DND-41 (cell line): Measurements from ENCODE around the gene SLC4A5.

ENCODE experiments used
- ATAC-seq: fragments of 200-7000 bp; cut with Tn5 transposase; 3 replicates; pipeline ENCODE4 v1.9.1; 2021; ENCODE audit warnings: low read depth; ENCODE audit not compliant: insufficient read depth
- DNase-seq: peaks from one replicate; pipeline ENCODE4 v3.0.0-alpha.2; 2020
- H2AFZ ChIP-seq: 2 replicates; pipeline ENCODE4 v1.6.0; 2012; ENCODE audit warnings: low read depth, low read length
- H3K27ac ChIP-seq: 2 replicates; pipeline ENCODE4 v1.5.1; 2012; ENCODE audit warnings: low read length, inconsistent platforms
- H3K27me3 ChIP-seq: fragments of 200-600 bp; sonication (generic); 2 replicates; pipeline ENCODE4 v1.6.0; 2012; ENCODE audit warnings: low read length, mild to moderate bottlenecking, inconsistent platforms; ENCODE audit not compliant: insufficient read depth, poor library complexity
- H3K36me3 ChIP-seq: 2 replicates; pipeline ENCODE4 v1.5.1; 2012; ENCODE audit warnings: low read length, inconsistent platforms; ENCODE audit not compliant: insufficient read depth
- H3K4me1 ChIP-seq: 2 replicates; pipeline ENCODE4 v1.5.1; 2012; ENCODE audit warnings: mild to moderate bottlenecking, low read length; ENCODE audit not compliant: insufficient read depth
- H3K4me2 ChIP-seq: 2 replicates; pipeline ENCODE4 v1.6.0; 2012; ENCODE audit warnings: mild to moderate bottlenecking, moderate library complexity, low read length, inconsistent platforms; ENCODE audit not compliant: insufficient read depth
- H3K4me3 ChIP-seq, 2 experiments: fragments of 200-600 bp in 1 of 2; shearing (Covaris generic) in 1 of 2; 2 replicates each; pipeline ENCODE4 v1.5.1; 2012 to 2016; ENCODE audit warnings: inconsistent platforms in 2 of 2, low read length in 2 of 2, mild to moderate bottlenecking in 2 of 2, low read depth in 1 of 2, moderate library complexity in 1 of 2
- H3K79me2 ChIP-seq: 2 replicates; pipeline ENCODE4 v1.6.0; 2012; ENCODE audit warnings: low read length, inconsistent platforms; ENCODE audit not compliant: insufficient read depth
- H3K9ac ChIP-seq: 2 replicates; pipeline ENCODE4 v1.6.0; 2012; ENCODE audit warnings: low read depth, mild to moderate bottlenecking, inconsistent platforms, low read length, moderate library complexity
- H3K9me3 ChIP-seq: 2 replicates; pipeline ENCODE4 v1.5.1; 2012; ENCODE audit warnings: low read length, moderate library complexity, mild to moderate bottlenecking, inconsistent platforms; ENCODE audit not compliant: insufficient read depth, severe bottlenecking
- H4K20me1 ChIP-seq: 2 replicates; pipeline ENCODE4 v1.6.0; 2012; ENCODE audit warnings: low read length; ENCODE audit not compliant: insufficient read depth
- EZH2 ChIP-seq: IDR thresholded peaks from 3 replicates; pipeline ENCODE4 v1.6.1; 2012; ENCODE audit warnings: borderline replicate concordance, low read depth, mild to moderate bottlenecking, moderate library complexity, low read length, inconsistent platforms; ENCODE audit not compliant: severe bottlenecking
- TF ChIP-seq, protein P1 (sequence below): IDR thresholded peaks from 2 replicates; pipeline ENCODE4 v1.5.1; 2012; ENCODE audit warnings: borderline replicate concordance, low read length, moderate library complexity, mild to moderate bottlenecking; ENCODE audit not compliant: poor library complexity, severe bottlenecking; ENCODE audit errors: extremely low read depth

The SLC4A5 gene

DNA sequence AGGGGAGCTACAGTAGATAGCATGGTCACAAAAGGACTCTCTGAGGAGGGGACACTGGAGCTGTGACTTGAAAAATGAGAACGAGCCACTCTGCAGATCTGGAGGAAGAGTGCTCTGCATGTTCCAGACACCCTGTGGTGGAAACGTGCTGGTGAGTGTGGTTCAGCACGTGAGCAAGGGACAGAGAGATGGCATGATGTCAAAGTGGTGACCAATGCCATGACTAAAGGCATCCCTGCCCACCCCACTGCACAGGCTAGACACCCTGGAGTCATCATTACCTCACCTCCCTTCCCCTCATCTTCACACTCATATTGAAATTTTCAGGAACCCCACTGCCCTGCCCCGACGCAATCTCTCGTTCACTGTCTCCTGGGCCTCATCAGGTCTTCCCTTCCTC lies 56.5 kb downstream of the SLC4A5 start:
- H3K79me2 ChIP-seq = no peaks in the 10 kb centered on the region
- H3K9me3 ChIP-seq = no peaks in the 10 kb centered on the region
- TF ChIP-seq EZH2 = no peak
- H3K9ac ChIP-seq = no peak overlapping the region
- no peak overlapping the region for H3K4me3 ChIP-seq
- H4K20me1 ChIP-seq = no peaks in the 10 kb centered on the region
- ATAC-seq (no peak), DNase-seq (no peak)
- H3K36me3 ChIP-seq = no peaks in the 10 kb centered on the region
- H3K4me2 ChIP-seq = no peak overlapping the region
- H3K27me3 ChIP-seq = no peaks in the 10 kb centered on the region
- no peak overlapping the region for H3K27ac ChIP-seq
- peaks cover 13% of the 10 kb centered on the region for H3K4me1 ChIP-seq
- H2AFZ ChIP-seq = no peak overlapping the region

DNA sequence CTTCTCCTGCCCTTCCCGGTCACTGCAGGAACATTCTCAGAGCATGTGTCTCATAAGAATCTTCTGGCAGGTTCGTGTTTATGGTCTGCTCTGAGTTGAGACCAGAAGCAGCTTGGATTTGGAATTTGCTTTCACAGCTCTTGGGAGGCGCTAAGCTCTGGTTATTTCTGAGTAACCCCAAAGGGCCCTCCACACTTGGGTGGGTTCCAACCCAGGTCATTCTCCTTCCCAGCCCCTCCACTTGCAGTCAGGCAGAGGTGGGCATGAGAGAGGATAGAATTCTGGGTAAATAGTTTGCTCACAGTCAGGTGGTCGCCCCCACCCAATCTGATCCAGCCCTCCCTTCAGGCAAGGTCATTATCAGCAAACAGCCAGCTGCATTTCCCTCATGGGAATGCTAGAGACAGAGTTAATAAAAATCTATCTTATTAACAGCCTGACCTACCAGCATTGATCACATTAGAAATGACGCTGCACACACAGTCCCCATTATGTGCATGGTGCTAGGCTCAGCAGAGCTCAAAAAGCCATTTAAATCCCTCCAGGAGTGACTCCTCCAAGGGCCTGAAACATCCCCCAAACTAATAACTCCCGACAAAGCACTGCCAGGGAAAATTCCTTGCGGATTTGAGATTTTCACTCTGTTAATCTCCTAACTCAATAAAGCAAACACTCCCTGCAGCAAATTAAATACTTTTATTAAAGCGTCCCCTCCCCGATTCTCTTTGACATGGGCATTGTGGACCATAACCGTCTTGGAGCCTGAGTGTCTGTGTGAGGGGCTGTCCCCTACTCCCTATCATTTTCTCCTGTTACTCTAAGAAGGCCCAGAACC lies 61.9 kb downstream of the SLC4A5 start:
- no peaks in the 10 kb centered on the region for H3K36me3 ChIP-seq
- no peak overlapping the region for H3K4me3 ChIP-seq
- H3K9ac ChIP-seq = no peak overlapping the region
- no peaks in the 10 kb centered on the region for H4K20me1 ChIP-seq
- ATAC-seq (no peak), DNase-seq (no peak)
- H2AFZ ChIP-seq = no peak overlapping the region
- H3K9me3 ChIP-seq = no peaks in the 10 kb centered on the region
- H3K4me1 ChIP-seq = no peaks in the 10 kb centered on the region
- H3K4me2 ChIP-seq = no peak overlapping the region
- TF ChIP-seq, protein P1, sequence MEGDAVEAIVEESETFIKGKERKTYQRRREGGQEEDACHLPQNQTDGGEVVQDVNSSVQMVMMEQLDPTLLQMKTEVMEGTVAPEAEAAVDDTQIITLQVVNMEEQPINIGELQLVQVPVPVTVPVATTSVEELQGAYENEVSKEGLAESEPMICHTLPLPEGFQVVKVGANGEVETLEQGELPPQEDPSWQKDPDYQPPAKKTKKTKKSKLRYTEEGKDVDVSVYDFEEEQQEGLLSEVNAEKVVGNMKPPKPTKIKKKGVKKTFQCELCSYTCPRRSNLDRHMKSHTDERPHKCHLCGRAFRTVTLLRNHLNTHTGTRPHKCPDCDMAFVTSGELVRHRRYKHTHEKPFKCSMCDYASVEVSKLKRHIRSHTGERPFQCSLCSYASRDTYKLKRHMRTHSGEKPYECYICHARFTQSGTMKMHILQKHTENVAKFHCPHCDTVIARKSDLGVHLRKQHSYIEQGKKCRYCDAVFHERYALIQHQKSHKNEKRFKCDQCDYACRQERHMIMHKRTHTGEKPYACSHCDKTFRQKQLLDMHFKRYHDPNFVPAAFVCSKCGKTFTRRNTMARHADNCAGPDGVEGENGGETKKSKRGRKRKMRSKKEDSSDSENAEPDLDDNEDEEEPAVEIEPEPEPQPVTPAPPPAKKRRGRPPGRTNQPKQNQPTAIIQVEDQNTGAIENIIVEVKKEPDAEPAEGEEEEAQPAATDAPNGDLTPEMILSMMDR = no peak
- TF ChIP-seq EZH2 = no peak
- no peaks in the 10 kb centered on the region for H3K79me2 ChIP-seq
- peaks cover 28% of the 10 kb centered on the region for H3K27me3 ChIP-seq
- H3K27ac ChIP-seq = no peak overlapping the region

DNA sequence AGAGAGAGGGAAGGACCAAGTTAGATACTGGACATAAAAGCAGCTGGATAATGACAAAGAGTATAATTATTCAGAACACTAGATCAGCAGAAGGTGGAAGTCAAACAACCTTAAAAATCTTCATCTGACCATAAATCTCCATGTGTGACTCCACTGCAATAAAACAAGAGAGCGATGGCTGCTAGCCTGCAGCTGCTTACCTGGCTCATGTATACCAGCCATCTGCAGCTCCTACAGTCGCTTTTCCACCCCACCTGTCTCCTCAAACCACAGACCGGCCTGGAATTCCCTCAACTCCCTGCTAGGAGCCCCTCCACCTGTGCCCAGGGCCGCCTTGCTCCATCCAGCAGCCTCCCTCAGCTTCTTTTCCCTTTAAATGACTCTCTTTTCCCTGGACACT lies 64.5 kb downstream of the SLC4A5 start:
- Histone ChIP-seq H4K20me1 (no peaks in the 10 kb centered on the region), H3K4me2 (no peak overlapping the region), H3K36me3 (no peaks in the 10 kb centered on the region), H3K4me3 (no peak overlapping the region), H3K27ac (no peak overlapping the region), H3K9ac (no peak overlapping the region), H2AFZ (no peak overlapping the region), H3K27me3 (peaks cover 33% of the 10 kb centered on the region), H3K4me1 (no peaks in the 10 kb centered on the region), H3K9me3 (no peaks in the 10 kb centered on the region), H3K79me2 (no peaks in the 10 kb centered on the region)
- no peak for TF ChIP-seq EZH2
- TF ChIP-seq, protein P1 = no peak
- no peak for ATAC-seq
- no peak for DNase-seq

DNA sequence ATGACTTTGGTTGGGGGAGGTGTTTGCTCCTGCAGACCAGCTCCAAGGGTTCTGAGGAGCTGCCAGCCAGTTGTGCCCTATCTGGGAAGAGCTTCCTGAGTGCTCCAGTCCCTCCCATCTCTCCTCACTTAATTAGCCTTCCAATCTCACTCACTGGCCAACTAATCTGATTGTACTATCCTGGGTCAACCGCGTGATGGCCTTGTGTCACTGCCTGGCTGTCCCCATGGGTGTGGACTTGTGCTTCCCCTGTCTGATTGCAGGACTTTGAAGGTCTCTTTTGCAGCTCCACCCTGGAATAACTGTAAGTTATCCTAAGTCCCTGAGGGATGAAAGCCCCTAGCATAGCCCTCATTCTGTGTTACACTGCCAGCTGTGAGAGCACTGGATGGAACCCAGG lies 65.0 kb downstream of the SLC4A5 start:
- H3K9me3 ChIP-seq = no peaks in the 10 kb centered on the region
- no peaks in the 10 kb centered on the region for H3K79me2 ChIP-seq
- H3K36me3 ChIP-seq = no peaks in the 10 kb centered on the region
- no peak overlapping the region for H3K4me3 ChIP-seq
- ATAC-seq (no peak), DNase-seq (no peak)
- TF ChIP-seq EZH2 = no peak
- TF ChIP-seq, protein P1 = no peak
- H3K4me1 ChIP-seq = no peaks in the 10 kb centered on the region
- H3K9ac ChIP-seq = no peak overlapping the region
- peaks cover 33% of the 10 kb centered on the region for H3K27me3 ChIP-seq
- H2AFZ ChIP-seq = no peak overlapping the region
- H3K27ac ChIP-seq = no peak overlapping the region
- H3K4me2 ChIP-seq = no peak overlapping the region
- H4K20me1 ChIP-seq = no peaks in the 10 kb centered on the region
